GM19099 (cell line): ENCODE results near the gene EGLN3.

ENCODE experiments used
- POLR2A ChIP-seq: IDR thresholded peaks from 3 replicates; pipeline ENCODE4 v1.6.1; 2011; ENCODE audit warnings: low read depth; ENCODE audit not compliant: insufficient read length; ENCODE audit errors: extremely low read depth

Gene EGLN3

GRCh38 chr14:33911046-33911445 lies 39.8 kb downstream of the EGLN3 start:
- no peak for TF ChIP-seq POLR2A

DNA sequence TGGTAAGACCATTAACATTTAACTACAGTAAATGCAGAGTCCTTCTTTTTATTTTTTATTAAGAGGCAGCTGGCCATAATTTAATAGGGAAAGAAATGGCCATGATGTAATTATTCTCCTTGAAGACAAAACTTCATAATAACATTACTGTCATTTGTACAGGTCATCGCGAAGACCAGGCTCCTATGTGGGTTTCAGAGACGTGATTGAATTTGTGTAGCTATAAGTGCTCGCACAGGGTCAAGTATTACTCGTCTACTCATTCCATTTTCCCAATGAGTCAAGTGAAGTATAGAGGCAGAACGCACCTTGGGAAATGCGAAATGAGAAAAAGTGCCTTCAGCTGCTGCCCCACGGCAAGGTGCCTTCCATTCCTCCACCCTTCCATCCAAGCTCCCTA lies 40.4 kb downstream of the EGLN3 start:
- TF ChIP-seq POLR2A = no peak

DNA sequence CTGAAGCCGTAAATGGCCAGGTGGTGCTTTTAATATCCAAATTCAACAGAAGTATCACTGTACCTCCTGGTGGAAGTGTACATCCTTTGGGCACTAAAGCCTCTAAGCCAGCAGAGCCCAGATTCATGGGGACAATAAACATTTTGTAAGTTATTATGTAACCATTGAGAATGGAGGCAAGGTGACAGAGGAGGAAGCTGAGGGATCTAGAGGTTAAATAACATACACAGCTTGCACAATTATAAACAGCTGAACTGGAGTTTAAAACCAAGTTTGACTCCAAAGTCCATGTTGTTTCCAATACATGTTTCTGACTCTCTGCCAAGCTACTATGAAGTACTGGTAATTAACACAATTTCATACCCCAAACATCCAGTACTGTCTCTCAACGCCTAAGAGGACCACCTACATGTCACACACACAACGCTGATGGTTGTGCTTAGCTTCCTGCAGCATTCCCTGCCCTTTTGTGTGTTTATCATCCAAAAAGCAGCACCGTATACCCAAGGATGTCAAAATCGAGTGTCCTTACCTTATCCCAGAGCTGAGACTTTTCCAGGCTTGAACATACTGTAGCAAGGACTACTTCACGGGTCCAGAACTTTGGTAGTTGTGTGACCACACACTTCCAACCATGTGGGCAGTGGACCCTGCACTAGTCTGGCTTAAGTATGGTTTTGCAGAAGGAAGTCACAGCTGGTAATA lies 41.3 kb downstream of the EGLN3 start:
- no peak for TF ChIP-seq POLR2A

- no peak for TF ChIP-seq POLR2A
Observed at GRCh38 chr14:33908540-33909223, 42.2 kb downstream of the EGLN3 start.

- TF ChIP-seq POLR2A = no peak
Observed at GRCh38 chr14:33906968-33907367, 43.9 kb downstream of the EGLN3 start.

- no peak for TF ChIP-seq POLR2A
Observed at GRCh38 chr14:33904609-33905008, 46.3 kb downstream of the EGLN3 start.

GRCh38 chr14:33903369-33903768 lies 47.5 kb downstream of the EGLN3 start:
- TF ChIP-seq POLR2A = no peak

GRCh38 chr14:33902363-33902762 lies 48.5 kb downstream of the EGLN3 start:
- TF ChIP-seq POLR2A = no peak

GRCh38 chr14:33901426-33902155 lies 49.3 kb downstream of the EGLN3 start:
- TF ChIP-seq POLR2A = no peak

DNA sequence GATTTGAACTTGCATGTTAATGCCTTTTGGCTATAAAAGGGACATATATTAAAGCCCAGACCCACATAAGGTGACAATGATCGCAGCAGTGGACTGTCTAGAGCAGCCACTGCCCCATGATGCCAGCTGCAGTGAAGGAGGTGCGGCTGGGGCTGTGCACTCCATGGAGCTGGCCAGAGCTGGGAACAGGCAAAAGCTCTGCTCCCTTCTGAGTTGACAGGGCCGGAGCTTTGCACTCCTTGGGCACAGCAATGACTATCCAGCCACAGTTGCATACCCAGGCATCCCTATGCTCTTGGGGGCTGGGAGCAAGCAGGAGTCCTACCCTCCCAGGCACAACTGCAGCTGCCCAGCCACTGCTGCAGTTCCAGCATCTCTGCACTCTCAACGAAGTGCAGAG lies 50.2 kb downstream of the EGLN3 start:
- TF ChIP-seq POLR2A = no peak

GRCh38 chr14:33899723-33900341 lies 51.0 kb downstream of the EGLN3 start:
- TF ChIP-seq POLR2A = no peak

- no peak for TF ChIP-seq POLR2A
Observed at GRCh38 chr14:33897878-33898535, 52.9 kb downstream of the EGLN3 start.

GRCh38 chr14:33897382-33897781 lies 53.5 kb downstream of the EGLN3 start:
- TF ChIP-seq POLR2A = no peak

DNA sequence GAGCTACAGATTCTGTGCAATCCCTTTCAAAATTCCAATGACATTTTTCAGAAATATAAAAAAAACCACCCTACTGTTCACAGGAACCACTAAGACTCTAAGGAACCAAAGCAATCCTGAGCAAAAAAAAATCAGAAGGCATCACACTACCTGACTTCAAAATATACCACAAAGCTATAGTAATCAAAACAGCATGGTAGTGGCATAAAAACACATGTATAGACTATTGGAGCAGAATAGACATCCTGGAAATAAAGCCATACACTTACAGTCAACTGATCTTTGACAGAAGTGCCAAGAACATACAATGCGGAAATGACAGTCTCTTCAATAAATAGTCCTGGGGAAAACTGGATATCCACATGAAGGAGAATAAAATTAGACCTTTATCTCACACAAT lies 56.5 kb downstream of the EGLN3 start:
- no peak for TF ChIP-seq POLR2A

GRCh38 chr14:33891700-33892099 lies 59.2 kb downstream of the EGLN3 start:
- TF ChIP-seq POLR2A = no peak
